GM12873 (cell line): ENCODE data around the gene IGSF9B.

ENCODE experiments used
- TF ChIP-seq, protein P1 (sequence below): IDR thresholded peaks from 2 replicates; pipeline ENCODE4 v1.5.1; 2012; ENCODE audit warnings: low read depth, mild to moderate bottlenecking, moderate library complexity, low read length, control low read depth; ENCODE audit not compliant: insufficient read depth; ENCODE audit errors: missing control alignments

Gene IGSF9B

GRCh38 chr11:133968300-133968699 lies 11.5 kb upstream of the IGSF9B start:
- TF ChIP-seq, protein P1, sequence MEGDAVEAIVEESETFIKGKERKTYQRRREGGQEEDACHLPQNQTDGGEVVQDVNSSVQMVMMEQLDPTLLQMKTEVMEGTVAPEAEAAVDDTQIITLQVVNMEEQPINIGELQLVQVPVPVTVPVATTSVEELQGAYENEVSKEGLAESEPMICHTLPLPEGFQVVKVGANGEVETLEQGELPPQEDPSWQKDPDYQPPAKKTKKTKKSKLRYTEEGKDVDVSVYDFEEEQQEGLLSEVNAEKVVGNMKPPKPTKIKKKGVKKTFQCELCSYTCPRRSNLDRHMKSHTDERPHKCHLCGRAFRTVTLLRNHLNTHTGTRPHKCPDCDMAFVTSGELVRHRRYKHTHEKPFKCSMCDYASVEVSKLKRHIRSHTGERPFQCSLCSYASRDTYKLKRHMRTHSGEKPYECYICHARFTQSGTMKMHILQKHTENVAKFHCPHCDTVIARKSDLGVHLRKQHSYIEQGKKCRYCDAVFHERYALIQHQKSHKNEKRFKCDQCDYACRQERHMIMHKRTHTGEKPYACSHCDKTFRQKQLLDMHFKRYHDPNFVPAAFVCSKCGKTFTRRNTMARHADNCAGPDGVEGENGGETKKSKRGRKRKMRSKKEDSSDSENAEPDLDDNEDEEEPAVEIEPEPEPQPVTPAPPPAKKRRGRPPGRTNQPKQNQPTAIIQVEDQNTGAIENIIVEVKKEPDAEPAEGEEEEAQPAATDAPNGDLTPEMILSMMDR = no peak

DNA sequence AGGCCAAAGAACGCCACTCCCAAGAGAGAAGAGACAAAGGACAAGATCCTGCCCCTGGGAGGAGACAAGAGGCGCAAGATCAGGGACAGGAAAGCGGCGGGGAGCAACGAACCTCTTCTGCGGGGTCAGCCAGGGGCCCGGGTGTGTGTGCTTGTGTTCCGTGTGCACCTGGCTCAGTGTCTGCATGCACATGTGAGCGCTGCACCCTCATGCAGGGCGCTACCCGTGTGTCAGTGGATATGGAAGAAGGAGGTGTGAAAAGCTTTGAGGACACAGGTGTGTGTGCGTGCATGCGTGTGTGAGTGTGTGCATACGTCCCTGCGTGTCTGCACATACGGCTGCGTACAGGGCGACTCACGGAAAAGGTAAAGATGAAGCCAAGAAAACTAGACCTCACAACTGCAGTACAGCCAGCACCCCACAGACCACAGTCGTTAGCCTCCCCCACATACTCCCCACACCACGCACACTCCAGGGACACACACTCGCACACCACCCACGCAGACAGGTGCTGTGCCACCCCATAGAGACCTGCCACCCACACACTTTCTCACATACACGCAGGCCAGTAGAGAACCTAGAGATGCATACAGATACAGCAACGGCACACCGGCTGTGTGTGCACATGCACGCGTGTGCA lies 11.0 kb upstream of the IGSF9B start:
- TF ChIP-seq, protein P1 = no peak

GRCh38 chr11:133966921-133967598 lies 10.3 kb upstream of the IGSF9B start:
- TF ChIP-seq, protein P1 = peak; percentile 50

DNA sequence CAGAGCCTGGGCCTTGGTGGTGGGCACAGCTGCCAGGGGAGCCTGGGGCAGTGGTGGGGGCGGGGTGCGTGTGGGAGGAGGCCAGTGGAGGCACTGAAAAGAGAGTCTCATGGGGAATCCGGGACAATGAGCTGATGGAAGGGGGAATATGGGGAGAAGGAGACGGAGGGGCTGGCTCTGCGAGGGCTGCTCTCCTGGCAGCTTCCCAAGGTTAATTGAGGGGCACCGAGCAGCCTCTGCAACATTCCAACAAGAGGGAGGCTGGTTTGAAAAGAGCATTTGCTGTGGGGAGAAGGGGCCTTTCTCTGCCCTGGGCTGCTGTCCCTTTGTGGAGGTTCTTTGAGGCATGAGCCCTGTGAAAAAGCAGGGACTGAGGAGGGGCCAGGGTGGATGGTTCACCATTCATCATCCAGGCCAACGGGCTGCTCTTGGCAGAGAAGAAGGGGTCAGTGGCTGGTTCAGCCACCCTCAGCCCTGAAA lies 9.4 kb upstream of the IGSF9B start:
- TF ChIP-seq, protein P1 = no peak

- TF ChIP-seq, protein P1 = no peak
These were observed 8.3 kb upstream of the IGSF9B start for GRCh38 chr11:133965031-133965601.

DNA sequence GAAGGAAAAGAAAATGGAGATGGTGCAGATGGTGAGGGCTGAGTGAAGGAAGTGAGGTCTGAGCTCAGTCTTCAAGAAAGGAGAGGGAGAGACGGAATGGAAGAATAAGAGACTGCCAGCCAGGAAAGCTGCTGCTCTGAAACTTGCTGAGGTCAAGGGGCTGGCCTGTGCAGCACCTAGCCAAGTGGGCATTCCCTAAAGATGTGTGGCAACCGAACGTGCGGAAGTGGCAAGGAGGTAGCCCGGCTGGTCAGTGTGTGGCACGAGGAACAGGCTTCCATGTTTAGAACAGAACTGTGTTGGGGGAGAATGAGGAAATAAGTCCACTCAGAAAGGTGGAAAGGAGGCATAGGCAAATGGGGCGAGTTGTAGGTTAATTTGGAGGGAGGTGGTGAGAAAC lies 7.6 kb upstream of the IGSF9B start:
- TF ChIP-seq, protein P1 = no peak

- TF ChIP-seq, protein P1 = no peak
These were observed 5.1 kb upstream of the IGSF9B start for GRCh38 chr11:133961890-133962289.
